GM18907 (cell line): ENCODE data around the gene UBAP2L.
"Not testable (repeated sequence)": the region's sequence is repeated elsewhere in the genome, so short reads cannot be mapped to it uniquely, and the experiment has no call there.

ENCODE experiments used
- ATAC-seq: cut with Tn5 transposase; IDR thresholded peaks from one replicate; pipeline ENCODE4 v1.9.1; 2021; ENCODE audit warnings: mild to moderate bottlenecking, moderate library complexity; ENCODE audit not compliant: unreplicated experiment

The UBAP2L gene

DNA sequence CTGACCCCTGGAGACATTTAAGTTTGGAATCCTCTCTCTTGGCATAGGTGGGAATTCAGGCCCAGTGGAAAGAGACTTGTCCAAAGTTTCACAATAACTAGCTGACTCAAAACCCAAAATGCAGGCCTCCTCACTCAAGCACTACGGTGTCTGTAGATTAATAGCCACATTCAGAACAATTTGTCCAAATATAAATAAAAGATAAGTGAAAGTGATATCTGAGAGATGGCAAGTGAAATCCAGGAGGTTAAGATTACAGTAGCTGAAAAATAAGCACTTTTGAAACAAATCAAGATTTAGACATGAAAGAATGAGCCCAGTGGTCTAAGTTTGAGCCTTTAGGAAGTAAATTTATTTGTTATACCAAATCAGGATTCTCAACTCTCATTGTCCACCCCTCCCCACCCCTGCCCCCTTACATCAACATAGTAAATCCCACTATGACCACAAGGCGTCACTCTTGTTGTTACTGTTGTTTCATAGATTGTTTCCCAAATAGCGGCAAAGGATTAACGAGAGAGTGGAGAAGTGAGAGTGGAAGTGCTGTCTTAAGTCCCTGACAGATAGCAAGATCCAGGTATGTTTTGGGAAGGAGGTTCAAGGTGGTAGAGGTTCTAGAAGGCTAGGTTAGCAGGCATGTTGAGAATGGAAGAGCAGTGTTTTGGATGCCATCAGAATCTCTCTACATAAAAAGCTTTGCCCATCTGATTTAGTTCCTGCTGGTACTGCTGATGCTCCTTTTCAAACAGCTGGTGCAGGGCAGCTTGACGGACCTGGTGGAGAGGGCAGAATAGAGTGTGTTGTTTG, 21.8 kb upstream of the UBAP2L start:
- ATAC-seq: no peak

DNA sequence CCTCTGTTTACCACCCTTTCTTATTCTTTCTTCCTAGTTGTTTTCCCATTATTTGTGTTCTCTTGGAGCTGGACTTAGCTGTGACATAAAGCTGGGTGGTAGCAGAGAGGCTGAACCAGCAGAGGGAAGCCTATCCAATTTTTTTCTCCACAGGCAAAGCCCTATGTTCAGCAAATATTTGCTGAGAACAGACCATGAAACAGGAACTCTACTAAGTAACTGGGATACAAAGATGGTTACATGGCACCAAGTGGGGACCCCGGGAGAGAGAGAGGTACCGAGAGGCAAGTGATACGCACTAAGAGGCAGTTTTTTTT, 21.2 kb upstream of the UBAP2L start:
- ATAC-seq: no peak

DNA sequence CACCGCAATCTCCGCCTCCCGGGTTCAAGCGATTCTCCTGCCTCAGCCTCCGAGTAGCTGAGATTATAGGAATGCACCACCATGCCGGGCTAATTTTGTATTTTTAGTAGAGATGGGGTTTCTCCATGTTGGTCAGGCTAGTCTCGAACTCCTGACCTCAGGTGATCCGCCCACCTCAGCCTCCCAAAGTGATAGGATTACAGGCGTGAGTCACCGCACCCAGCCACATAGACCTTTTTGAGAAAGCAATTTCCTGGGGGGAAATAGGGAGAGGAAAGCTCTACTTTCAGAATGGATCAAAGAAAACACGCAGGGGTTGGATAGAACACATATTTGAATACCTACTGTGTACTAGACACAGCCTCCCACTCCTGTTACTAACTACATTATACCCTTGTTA, 15.0 kb upstream of the UBAP2L start:
- ATAC-seq: not testable (repeated sequence)

GRCh38 chr1:154206196-154206595, 14.6 kb upstream of the UBAP2L start, which contains the start of gene CFAP141:
TSS of gene CFAP141 (minus strand) at chr1:154206333. CDS start at chr1:154206307, 26 bp downstream.
- ATAC-seq: no peak

- ATAC-seq: no peak
These were observed 13.5 kb upstream of the UBAP2L start for GRCh38 chr1:154207262-154207661.

DNA sequence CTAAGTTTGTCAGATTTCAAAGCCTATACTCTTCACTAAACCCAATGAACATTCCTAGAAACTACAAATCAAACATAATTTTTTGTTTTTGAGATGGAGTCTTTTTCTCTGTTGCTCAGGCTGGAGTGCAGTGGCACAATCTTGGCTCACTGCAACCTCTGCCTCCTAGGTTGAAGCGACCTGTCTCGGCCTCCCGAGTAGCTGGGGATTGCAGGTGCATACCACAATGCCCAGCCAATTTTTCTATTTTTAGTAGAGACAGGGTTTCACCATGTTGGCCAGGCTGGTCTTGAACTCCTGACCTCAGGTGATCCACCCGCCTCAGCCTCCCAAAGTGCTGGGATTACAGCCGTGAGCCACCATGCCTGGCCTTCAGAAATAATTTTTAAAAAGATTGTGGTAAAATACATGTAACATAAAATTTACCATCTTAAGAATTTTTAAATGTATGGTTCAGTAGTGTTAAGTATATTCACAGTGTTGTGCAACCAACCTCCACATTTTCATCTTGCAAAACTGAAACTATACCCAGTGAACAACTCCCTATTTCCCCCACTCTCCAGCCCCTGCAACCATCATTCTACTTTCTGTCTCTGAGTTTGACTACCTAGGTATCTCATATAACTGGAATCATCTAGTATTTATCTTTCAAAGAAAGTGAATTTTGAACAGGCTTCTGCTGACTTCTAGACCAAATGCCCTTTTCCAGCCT, 11.9 kb upstream of the UBAP2L start:
- no peak for ATAC-seq

- ATAC-seq: no peak
These were observed 8.7 kb upstream of the UBAP2L start for GRCh38 chr1:154212083-154212482.

DNA sequence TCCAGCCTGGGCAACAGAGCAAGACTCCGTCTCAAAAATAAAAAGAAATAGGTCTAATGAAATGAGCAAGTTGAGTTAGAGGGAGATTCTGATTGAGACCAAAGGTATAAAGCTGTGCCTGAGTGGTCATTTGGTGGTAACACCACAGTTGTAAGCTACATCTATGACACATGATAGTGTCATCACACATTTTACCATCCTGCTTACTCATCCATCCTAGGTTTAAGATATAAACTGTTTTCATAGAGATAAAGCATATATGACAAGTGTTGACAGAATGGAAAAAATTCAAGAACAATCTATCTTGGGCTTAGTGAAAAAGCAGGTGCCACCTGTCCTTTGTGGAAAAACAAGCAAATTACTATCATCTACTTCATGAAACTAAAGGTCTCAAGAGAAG, 7.5 kb upstream of the UBAP2L start:
- no peak for ATAC-seq

DNA sequence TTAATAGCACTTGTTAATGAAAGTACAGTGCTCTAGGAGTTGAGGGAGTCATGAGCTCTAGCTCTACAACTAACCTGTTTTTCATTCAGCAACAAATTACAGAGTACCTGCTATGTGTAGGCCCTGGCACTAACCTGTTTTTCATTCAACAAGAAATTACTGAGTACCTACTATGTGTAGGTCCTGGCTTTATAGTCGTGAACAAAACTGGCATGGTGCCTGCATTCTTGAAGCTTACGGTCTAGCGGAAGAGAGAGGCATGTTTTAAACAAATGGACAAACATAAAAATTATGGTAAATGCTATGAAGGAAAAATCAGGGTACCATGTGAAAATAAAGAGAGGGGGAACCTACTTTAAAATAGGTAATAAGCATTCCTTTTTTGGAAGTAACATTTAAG, 2.2 kb upstream of the UBAP2L start:
- no peak for ATAC-seq

- no peak for ATAC-seq
These were observed 1.2 kb upstream of the UBAP2L start for GRCh38 chr1:154219541-154219940.

- ATAC-seq: no peak
These were observed 169 bp downstream of the UBAP2L start for GRCh38 chr1:154220970-154221277.

DNA sequence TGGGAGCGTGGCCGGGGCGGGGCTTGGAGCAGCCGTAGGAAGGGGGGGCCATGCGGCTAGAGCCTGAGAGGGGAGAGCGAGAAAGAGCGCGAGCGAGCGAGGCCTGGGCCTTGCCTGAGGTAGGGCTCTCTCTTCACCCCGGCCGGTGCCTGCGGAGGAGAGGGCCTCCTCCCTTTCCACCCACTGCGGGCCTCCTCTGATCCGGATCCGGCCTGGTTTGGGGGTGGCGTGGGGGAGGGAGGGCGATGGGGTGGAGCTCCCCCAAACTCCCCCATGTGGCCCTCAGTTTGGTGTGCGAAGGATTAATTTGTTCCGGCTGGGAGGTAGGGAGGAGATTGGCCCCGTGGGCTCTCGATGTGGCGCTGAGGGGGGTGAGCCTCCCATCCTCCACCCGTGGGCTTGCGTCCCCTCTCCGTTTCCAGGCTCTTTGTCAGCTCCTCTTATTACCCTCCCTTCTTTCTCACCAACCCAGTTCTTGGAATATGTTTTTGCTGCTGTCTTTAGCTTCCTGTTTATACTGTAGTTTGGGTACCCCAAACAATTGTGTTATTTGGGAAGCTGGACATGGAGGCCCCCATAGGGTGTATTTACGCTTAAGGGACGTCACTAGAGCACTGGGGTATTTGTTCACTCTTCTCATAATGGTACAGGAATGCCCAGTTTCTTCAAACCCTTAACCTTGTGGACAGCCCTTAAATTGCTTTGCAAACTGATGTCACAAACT, 685 bp downstream of the UBAP2L start:
- ATAC-seq: peak; percentile 25

DNA sequence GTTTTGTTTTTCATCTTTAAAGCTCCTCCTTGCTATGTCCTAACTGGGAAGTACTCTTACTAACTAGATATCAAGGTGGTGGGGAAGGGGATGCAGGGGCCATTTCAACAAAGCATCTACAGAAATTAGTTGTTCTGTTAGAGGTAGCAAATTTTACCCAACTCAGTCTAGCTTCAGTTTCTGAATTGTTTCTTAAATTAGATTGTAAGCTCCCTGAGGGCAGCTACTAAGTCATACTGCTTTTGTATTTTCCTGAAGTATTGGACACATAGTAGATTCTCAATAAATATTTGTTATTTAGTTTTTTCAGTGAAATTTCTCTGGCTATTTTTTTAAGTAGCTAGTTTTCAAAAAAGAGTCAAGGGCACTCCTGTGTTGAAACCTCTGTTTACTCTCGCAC, 1.8 kb downstream of the UBAP2L start:
- ATAC-seq: no peak

GRCh38 chr1:154222918-154223317, 2.2 kb downstream of the UBAP2L start:
- ATAC-seq: no peak

DNA sequence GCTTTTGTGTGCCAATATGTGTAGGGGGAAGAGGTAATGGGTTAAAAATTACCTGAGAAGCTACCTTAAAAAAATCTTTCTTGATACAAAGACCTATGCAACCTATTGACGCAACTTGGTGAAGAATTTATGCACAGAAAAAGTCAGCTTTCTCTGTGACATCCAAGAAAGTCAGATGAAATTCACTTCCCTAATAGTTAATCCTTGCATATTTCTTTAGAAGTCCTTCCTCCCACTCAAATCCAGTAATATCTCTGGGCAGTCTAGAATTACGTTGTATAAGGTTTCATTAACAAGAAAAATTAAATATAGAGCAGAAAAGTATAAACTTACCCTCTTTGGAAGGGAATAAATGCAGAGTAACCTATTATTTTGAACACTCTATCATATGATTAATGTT, 2.9 kb downstream of the UBAP2L start:
- ATAC-seq: no peak

DNA sequence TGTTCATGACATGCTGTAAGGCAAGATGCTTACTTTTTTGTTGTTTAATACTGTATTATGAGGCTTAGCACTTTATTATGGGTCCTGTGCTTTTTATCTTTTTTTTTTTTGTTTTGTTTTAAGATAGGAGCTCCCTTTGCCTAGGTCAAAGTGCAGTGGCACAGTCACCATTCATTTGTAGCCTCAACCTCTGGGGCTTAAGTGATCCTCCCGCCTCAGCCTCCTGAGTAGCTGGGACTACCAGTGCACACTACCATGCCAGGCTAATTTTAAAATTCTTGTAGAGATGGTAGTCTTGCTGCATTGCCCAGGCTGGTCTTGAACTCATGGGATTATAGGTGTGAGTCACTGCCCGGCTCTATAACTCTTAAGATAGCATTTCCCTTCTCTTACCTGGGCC, 4.6 kb downstream of the UBAP2L start:
- ATAC-seq: no peak

GRCh38 chr1:154231112-154231511, 10.4 kb downstream of the UBAP2L start:
- not testable (repeated sequence) for ATAC-seq

- not testable (repeated sequence) for ATAC-seq
These were observed 12.4 kb downstream of the UBAP2L start for GRCh38 chr1:154233127-154233526.

- ATAC-seq: no peak
These were observed 16.1 kb downstream of the UBAP2L start for GRCh38 chr1:154236855-154237254.

- ATAC-seq: no peak
These were observed 16.7 kb downstream of the UBAP2L start for GRCh38 chr1:154237435-154237834.

DNA sequence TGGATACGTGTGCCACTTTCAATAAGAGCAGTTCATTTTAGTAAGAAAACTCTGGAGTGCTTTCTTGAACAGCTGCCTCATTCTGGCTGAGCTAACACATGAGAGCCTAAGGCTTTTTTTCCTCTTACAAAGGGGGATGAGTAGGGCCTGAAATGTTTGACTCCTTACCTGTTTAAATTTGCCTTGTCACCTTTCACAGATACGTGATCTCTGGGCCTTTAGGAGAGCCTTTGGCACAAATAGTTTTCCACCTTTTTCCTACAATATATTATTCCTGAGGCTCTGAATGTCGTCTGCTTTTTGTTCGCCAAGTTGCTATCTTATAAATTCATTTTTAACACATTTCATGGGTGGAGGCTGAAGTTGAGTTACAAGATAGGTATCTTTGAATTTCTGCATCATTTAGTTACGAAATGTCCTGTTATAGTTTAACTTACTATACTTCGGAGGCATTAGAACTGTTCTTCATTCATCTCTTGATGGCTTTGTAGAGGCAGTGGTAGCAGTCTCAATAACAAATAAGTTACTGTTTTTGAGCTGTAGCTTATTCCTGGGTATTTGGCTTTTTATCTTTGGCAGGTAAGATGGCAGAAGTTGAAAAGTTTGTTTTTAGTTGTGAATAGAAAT, 17.2 kb downstream of the UBAP2L start:
- ATAC-seq: no peak

GRCh38 chr1:154239491-154239890, 18.7 kb downstream of the UBAP2L start:
- ATAC-seq: no peak
